Liver (tissue), 9 donors: ENCODE data around the gene TUFT1. TPM values are rescaled to one million over a fixed set of nuclear protein-coding genes. Genes with fewer than 3 reads are reported as not detected.

Experiments used
- DNase-seq: peaks from one replicate; pipeline ENCODE4 v3.0.0-alpha.2; 2017; ENCODE audit warnings: low spot score
- H3K27ac ChIP-seq, 2 donors: one replicate each; pipeline ENCODE4 v1.7.0; 2013; ENCODE audit warnings: inconsistent platforms in 2 of 2, low read length in 2 of 2, control low read depth in 1 of 2, low read depth in 1 of 2, mild to moderate bottlenecking in 1 of 2
- H3K27me3 ChIP-seq, 4 donors: one replicate each; pipeline versions ENCODE4 v1.6.1 to v1.7.0; 2013; ENCODE audit warnings: low read length in 3 of 4, inconsistent platforms in 1 of 4, mild to moderate bottlenecking in 1 of 4, moderate library complexity in 1 of 4; ENCODE audit not compliant: control insufficient read depth in 4 of 4, insufficient read depth in 4 of 4
- H3K36me3 ChIP-seq, 4 donors: one replicate each; pipeline versions ENCODE4 v1.6.1 to v1.7.0; 2013; ENCODE audit warnings: low read length in 3 of 4, mild to moderate bottlenecking in 3 of 4, low read depth in 1 of 4, moderate library complexity in 1 of 4; ENCODE audit not compliant: control insufficient read depth in 4 of 4, insufficient read depth in 3 of 4
- H3K4me1 ChIP-seq, 4 donors: one replicate each; pipeline versions ENCODE4 v1.6.1 to v1.7.0; 2013; ENCODE audit warnings: low read length in 3 of 4, mild to moderate bottlenecking in 3 of 4, moderate library complexity in 1 of 4; ENCODE audit not compliant: control insufficient read depth in 4 of 4, insufficient read depth in 4 of 4
- H3K4me3 ChIP-seq, 3 donors: one replicate each; pipeline versions ENCODE4 v1.6.1 to v1.7.0; 2013; ENCODE audit warnings: low read length in 3 of 3, control low read depth in 1 of 3, low read depth in 1 of 3, mild to moderate bottlenecking in 1 of 3
- H3K9ac ChIP-seq, 2 donors: one replicate each; pipeline ENCODE4 v1.7.0; 2013; ENCODE audit warnings: low read length in 2 of 2, mild to moderate bottlenecking in 2 of 2, moderate library complexity in 2 of 2, control low read depth in 1 of 2, low read depth in 1 of 2
- H3K9me3 ChIP-seq, 4 donors: one replicate each; pipeline versions ENCODE4 v1.6.1 to v1.7.0; 2013; ENCODE audit warnings: low read length in 3 of 4; ENCODE audit not compliant: control insufficient read depth in 4 of 4
- ATF3 ChIP-seq: IDR thresholded peaks from 2 replicates; pipeline ENCODE4 v1.6.1; 2016; ENCODE audit warnings: antibody characterized with exemption
- FOXA1 ChIP-seq: IDR thresholded peaks from 2 replicates; pipeline ENCODE4 v1.6.1; 2016; ENCODE audit warnings: antibody characterized with exemption
- FOXA2 ChIP-seq: IDR thresholded peaks from 2 replicates; pipeline ENCODE4 v1.6.1; 2016; ENCODE audit warnings: antibody characterized with exemption
- GABPA ChIP-seq, 2 donors: IDR thresholded peaks in 1 of 2; conservative IDR thresholded peaks in 1 of 2; 2 replicates each; pipeline ENCODE4 v1.6.1; 2016; ENCODE audit warnings: antibody characterized with exemption in 2 of 2, mild to moderate bottlenecking in 1 of 2, moderate library complexity in 1 of 2
- HNF4A ChIP-seq, 2 donors: conservative IDR thresholded peaks; 2 replicates each; pipeline ENCODE4 v1.6.1; 2016; ENCODE audit warnings: antibody characterized with exemption in 2 of 2, mild to moderate bottlenecking in 2 of 2
- HNF4G ChIP-seq: IDR thresholded peaks from 2 replicates; pipeline ENCODE4 v1.6.1; 2016; ENCODE audit warnings: antibody characterized with exemption
- JUND ChIP-seq, 2 donors: IDR thresholded peaks; 2 replicates each; pipeline ENCODE4 v1.6.1; 2016; ENCODE audit warnings: antibody characterized with exemption in 2 of 2
- MAX ChIP-seq: IDR thresholded peaks from 2 replicates; pipeline ENCODE4 v1.6.1; 2016; ENCODE audit warnings: antibody characterized with exemption
- NR2F2 ChIP-seq: IDR thresholded peaks from 2 replicates; pipeline ENCODE4 v1.6.1; 2016; ENCODE audit warnings: antibody characterized with exemption
- RAD21 ChIP-seq, 2 donors: IDR thresholded peaks; 2 replicates each; pipeline ENCODE4 v1.6.1; 2016; ENCODE audit warnings: antibody characterized with exemption in 2 of 2, mild to moderate bottlenecking in 2 of 2
- SP1 ChIP-seq: IDR thresholded peaks from 2 replicates; pipeline ENCODE4 v1.6.1; 2018; ENCODE audit warnings: antibody characterized with exemption, mild to moderate bottlenecking
- TAF1 ChIP-seq: conservative IDR thresholded peaks from 2 replicates; pipeline ENCODE4 v1.6.1; 2016; ENCODE audit warnings: antibody characterized with exemption, mild to moderate bottlenecking
- YY1 ChIP-seq: IDR thresholded peaks from 2 replicates; pipeline ENCODE4 v1.6.1; 2016; ENCODE audit warnings: antibody characterized with exemption, mild to moderate bottlenecking
- WGBS: extraction: QIAGEN DNeasy Blood & Tissue Kit; methylation state at CpG from one replicate; pipeline ENCODE4 v1.1.7; 2013; 5-methylcytosine and 5-hydroxymethylcytosine counted together
- polyA plus RNA-seq, 2 donors: library from polyadenylated mRNA; stranded (reverse) in 1 of 2; unstranded in 1 of 2; fragments of 200-250 nt in 1 of 2; fragments of >200 nt in 1 of 2; fragmentation: Nextera tagmentation in 1 of 2; extraction: Ambion mirVana in 1 of 2; gene quantifications; one replicate each; pipeline versions ENCODE4 v1.2.1 to v1.2.3, GENCODE V29; 2013 to 2015
- total RNA-seq, 2 donors: library from RNA; depleted of rRNA; stranded (reverse); fragments of >200 nt; gene quantifications; one replicate each; pipeline ENCODE4 v1.2.3, GENCODE V29; 2014
- TF ChIP-seq, protein P1 (sequence below): IDR thresholded peaks from 2 replicates; pipeline ENCODE4 v1.6.1; 2016; ENCODE audit warnings: antibody characterized with exemption
- TF ChIP-seq, protein P2 (sequence below): IDR thresholded peaks from 2 replicates; pipeline ENCODE4 v1.6.1; 2016; ENCODE audit warnings: antibody characterized with exemption, mild to moderate bottlenecking
- TF ChIP-seq, protein P3 (sequence below): fragments of 150-350 bp; IDR thresholded peaks from 2 replicates; pipeline ENCODE4 v1.5.1; 2017; ENCODE audit warnings: improper control_type of control experiment, low read depth, low read length; ENCODE audit not compliant: missing input control
- donor health status: healthy.
- donor health status: healthy.
- donor health status: healthy.
- donor health status: healthy.
- donor health status: healthy.

The TUFT1 gene
- total and polyA plus RNA-seq, 4 donors, result 1.7 to 4.8 (median 3.0) TPM

DNA sequence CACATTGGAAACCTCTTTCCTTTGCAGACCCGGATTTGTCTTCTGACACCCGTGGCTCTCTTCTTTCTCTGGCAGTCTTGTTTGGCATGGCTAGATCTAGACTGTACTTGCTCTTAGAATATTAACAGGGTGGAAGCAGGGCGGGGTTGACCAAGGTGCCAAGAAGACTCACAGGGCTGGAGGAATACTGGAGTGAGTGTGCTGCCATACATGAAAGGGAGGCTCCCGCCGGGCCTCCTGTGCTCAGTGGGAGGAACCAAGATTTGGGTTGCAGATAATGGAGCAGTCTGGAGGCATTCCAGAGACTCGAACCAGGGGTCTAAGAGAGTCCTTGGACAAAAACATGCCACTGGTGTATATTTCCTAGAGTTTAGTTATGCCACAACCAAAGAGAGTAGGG, 44.2 kb downstream of the TUFT1 start (continued):
- TF ChIP-seq GABPA (IDR thresholded peaks at IDR 0.05 in 1 of 2, conservative IDR thresholded peaks at IDR 0.05 in 1 of 2), result no peak

- Histone ChIP-seq H3K36me3 (peaks cover 2 to 11% (median 4%) of the 10 kb centered on the region in 4 donors), H3K9me3 (no peaks in the 10 kb centered on the region), H3K4me3 (no peak overlapping the region), H3K27ac (no peak overlapping the region), H3K4me1 (no peaks in the 10 kb centered on the region), H3K27me3 (no peaks in the 10 kb centered on the region), H3K9ac (no peak overlapping the region)
- TF ChIP-seq SP1 (no peak), HNF4A (conservative IDR thresholded peaks at IDR 0.05) (no peak), JUND (IDR thresholded peaks at IDR 0.05) (no peak), ATF3 (no peak), FOXA2 (no peak), GABPA (IDR thresholded peaks at IDR 0.05 in 1 of 2, conservative IDR thresholded peaks at IDR 0.05 in 1 of 2) (no peak), FOXA1 (no peak), NR2F2 (no peak), RAD21 (IDR thresholded peaks at IDR 0.05) (no peak), YY1 (no peak), TAF1 (no peak), MAX (no peak), HNF4G (no peak)
- TF ChIP-seq, protein P1, sequence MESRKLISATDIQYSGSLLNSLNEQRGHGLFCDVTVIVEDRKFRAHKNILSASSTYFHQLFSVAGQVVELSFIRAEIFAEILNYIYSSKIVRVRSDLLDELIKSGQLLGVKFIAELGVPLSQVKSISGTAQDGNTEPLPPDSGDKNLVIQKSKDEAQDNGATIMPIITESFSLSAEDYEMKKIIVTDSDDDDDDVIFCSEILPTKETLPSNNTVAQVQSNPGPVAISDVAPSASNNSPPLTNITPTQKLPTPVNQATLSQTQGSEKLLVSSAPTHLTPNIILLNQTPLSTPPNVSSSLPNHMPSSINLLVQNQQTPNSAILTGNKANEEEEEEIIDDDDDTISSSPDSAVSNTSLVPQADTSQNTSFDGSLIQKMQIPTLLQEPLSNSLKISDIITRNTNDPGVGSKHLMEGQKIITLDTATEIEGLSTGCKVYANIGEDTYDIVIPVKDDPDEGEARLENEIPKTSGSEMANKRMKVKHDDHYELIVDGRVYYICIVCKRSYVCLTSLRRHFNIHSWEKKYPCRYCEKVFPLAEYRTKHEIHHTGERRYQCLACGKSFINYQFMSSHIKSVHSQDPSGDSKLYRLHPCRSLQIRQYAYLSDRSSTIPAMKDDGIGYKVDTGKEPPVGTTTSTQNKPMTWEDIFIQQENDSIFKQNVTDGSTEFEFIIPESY, result no peak
- TF ChIP-seq, protein P2, sequence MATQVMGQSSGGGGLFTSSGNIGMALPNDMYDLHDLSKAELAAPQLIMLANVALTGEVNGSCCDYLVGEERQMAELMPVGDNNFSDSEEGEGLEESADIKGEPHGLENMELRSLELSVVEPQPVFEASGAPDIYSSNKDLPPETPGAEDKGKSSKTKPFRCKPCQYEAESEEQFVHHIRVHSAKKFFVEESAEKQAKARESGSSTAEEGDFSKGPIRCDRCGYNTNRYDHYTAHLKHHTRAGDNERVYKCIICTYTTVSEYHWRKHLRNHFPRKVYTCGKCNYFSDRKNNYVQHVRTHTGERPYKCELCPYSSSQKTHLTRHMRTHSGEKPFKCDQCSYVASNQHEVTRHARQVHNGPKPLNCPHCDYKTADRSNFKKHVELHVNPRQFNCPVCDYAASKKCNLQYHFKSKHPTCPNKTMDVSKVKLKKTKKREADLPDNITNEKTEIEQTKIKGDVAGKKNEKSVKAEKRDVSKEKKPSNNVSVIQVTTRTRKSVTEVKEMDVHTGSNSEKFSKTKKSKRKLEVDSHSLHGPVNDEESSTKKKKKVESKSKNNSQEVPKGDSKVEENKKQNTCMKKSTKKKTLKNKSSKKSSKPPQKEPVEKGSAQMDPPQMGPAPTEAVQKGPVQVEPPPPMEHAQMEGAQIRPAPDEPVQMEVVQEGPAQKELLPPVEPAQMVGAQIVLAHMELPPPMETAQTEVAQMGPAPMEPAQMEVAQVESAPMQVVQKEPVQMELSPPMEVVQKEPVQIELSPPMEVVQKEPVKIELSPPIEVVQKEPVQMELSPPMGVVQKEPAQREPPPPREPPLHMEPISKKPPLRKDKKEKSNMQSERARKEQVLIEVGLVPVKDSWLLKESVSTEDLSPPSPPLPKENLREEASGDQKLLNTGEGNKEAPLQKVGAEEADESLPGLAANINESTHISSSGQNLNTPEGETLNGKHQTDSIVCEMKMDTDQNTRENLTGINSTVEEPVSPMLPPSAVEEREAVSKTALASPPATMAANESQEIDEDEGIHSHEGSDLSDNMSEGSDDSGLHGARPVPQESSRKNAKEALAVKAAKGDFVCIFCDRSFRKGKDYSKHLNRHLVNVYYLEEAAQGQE, result no peak
- TF ChIP-seq, protein P3, sequence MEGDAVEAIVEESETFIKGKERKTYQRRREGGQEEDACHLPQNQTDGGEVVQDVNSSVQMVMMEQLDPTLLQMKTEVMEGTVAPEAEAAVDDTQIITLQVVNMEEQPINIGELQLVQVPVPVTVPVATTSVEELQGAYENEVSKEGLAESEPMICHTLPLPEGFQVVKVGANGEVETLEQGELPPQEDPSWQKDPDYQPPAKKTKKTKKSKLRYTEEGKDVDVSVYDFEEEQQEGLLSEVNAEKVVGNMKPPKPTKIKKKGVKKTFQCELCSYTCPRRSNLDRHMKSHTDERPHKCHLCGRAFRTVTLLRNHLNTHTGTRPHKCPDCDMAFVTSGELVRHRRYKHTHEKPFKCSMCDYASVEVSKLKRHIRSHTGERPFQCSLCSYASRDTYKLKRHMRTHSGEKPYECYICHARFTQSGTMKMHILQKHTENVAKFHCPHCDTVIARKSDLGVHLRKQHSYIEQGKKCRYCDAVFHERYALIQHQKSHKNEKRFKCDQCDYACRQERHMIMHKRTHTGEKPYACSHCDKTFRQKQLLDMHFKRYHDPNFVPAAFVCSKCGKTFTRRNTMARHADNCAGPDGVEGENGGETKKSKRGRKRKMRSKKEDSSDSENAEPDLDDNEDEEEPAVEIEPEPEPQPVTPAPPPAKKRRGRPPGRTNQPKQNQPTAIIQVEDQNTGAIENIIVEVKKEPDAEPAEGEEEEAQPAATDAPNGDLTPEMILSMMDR, result no peak
- no peak for DNase-seq
- WGBS, result 81% methylated on average over 7 of the region's 7 CpGs
Measured at GRCh38 chr1:151584780-151585179, 44.7 kb downstream of the TUFT1 start.
